NOMO-1 (cell line): ENCODE measurements around the gene SLC16A12.
"Not testable (repeated sequence)": the region's sequence is repeated elsewhere in the genome, so short reads cannot be mapped to it uniquely, and the experiment has no call there.

Source experiments
- DNase-seq, 2 experiments: peaks; one replicate each; lab custom pipeline; 2025; ENCODE audit not compliant: unreplicated experiment in 2 of 2; lab: John Stamatoyannopoulos, UW

The SLC16A12 gene

DNA sequence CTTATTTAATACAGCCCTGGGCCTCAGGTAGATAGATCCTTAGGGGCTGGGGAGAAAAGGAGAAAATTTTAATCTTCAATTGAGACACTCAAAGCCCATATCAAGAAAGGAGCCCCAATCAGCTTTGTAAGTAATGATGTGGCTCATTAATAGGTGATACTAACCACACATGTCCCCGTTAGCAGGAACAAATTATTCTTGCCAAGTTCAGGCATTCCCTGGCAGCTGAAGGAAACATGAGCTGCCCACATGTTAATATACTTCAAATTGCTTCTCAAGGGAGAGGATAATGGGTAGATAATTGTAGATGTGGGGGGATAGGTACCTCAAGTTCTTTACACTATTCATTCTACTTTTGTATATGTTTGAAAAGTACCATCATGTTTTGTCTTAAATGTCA, 106.5 kb downstream of the SLC16A12 start:
- DNase-seq: no peak

DNA sequence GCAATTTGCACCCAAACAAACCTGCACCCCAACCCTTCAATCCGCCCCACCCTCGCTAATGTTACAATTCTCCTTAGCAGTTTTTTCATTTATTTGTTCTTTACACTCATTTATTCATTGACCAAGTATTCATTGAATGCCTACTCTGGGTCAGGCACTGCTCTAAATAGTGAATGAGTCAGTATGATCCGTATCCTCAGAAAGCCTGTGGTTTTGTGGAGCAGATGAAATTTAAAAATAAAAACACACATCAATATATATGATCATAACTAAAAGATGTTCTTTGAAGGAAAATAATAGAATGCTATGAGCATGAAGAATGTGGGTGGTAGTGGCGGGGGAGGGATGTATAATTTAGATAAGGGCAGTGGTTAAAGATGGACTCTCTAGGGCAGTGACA, 107.8 kb downstream of the SLC16A12 start:
- DNase-seq: no peak

DNA sequence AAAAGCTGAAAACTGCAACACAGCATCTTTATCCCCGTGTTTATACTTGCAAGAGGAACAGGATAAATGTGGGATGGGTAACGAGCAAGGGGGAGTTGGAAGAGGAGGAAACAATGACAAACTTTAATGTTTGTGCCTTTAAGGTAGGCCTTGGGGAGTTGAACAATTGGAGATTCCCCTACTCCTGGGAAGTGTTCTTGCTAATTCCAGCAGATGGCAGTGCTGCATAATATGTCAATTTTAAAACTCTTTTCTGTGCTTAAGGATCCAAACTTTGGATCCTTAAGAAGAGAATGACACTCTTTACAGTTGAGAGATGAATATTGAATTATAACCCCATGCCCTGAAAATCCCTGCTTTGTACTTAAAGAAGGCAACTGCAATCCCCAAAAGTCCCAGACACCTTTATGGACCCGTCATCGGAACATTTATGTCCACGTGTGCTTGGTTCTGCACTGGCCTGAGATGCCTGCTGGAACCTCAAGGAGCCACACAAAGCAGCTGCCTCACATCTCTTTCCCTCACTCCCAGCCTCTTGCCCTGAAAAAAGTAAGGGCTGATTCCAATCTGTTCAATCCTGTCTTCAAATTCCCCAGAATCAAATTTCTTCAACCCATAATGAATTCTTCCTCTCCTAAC, 109.0 kb downstream of the SLC16A12 start:
- DNase-seq: peak in 1 of 2 experiments; percentile 48

DNA sequence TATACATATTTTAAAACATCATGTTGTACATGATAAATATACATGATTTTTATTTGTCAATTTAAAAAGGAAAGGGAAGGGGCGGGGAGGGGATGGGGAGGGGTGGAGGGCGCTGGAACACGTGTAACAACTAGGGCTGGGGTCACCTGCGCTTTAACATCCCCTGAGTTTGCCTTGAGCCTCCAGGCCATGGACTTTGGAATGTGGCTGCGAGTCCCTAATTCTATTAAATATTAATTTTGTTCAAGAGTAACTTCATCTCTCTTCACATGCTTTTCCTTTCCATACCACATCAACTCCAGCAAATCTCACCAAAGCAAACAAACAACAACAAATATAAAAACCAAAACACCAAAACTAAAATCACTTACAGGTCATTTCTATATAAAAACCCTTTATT, 110.4 kb downstream of the SLC16A12 start:
- no peak for DNase-seq

DNA sequence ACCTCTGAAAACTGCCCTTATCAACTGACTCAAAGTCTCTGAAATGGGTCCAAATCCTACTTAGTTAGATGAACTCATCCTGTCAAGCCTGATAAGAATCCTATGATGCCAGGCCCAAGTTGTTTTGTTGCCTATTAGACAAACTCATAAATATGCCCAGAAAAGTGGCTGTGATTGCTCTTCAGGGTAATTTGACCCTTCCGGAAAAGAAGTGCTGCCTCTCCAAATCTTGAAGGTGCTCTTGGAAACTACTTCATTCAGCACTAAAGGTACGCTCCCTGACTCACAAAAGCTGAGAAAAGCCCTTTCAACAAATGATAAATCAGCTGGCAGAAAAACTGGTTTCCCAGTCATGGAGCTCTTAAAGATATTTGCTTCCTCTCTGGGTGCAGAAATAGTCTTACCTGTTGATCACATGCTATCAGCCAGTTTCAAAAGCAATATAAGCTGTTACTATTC, 114.3 kb downstream of the SLC16A12 start:
- no peak for DNase-seq

DNA sequence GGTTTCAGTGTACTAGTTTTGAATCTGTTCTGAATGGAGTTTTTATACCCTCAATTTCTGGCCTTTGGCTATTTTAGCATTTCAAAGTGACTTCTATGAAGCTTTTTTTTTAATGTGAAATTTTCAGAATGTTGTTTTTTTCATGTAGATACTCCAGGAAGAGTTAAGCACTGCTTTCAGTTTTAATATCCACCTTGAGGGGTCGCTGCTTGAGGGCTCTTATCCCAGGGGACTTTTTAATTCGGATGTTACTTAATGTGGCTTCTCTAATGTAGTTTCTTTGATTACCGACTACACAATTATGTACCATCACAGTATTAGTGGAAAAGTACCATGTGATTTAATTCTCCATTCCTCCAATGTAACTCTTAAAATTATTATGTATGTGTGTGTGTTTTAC, 115.8 kb downstream of the SLC16A12 start:
- no peak for DNase-seq

DNA sequence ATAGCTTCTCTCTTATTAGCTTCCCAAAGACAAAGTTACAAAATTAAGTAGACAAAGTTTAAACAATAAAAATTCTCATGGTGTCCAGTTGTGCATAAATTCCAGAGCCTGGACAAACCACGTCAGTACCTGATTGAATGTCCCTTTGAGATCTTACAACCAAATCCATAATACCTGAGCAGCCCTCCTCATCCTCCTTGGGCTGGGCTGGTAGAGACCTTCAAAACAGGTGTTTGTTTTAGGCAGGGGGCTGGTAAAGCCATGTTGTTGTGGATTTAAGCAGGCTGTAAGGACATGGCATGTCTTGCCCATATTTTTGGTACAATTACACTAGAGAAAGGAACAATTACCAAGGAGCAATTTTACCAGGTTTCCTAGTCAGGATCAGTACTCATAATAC, 118.9 kb downstream of the SLC16A12 start:
- DNase-seq: no peak

DNA sequence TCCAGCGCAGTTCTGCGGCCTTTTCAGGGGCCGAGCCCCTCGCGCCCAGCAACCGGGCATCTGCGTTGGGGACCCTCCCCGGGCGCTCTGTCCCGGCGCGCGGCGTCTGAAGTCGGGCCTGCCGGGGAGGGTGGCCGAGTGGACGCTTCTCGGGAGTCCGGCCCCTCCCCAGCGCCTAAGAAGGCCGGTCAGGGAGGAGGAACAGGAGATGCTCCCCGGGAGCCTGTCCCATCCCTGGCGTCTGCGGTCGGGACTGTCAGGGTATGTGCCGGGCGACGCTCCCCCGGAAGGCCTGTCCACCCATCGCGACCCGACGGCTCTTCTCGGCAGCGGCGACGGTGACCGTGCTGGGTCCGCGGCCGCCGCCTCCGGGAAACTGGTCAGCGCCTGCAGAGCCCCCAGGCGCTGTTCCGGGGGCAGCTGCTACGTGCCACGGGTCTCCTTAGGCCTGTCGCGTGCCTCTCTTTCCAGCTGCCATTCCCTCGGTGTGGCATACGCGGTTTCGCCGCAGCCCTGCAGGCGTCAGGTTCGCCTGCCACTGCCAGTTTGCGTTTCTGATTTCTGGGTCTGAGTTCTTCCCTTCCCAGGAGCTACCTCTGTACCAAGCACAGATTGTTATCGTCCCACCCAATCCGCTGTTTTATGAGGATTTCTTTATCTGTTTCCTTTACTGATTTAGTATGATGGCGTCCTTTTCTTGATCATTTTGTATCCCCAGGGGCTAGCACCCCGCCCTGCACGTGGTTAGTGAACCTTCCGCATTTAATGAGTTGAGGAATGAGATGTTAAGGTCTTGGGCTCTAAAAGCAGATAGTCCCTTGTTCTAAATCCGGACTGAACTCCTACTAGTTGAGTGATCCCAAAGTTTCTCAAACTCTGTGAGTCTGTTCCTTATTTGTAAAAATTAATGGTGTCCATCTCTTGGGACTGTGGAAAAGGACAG, 120.2 kb downstream of the SLC16A12 start:
- no peak for DNase-seq

DNA sequence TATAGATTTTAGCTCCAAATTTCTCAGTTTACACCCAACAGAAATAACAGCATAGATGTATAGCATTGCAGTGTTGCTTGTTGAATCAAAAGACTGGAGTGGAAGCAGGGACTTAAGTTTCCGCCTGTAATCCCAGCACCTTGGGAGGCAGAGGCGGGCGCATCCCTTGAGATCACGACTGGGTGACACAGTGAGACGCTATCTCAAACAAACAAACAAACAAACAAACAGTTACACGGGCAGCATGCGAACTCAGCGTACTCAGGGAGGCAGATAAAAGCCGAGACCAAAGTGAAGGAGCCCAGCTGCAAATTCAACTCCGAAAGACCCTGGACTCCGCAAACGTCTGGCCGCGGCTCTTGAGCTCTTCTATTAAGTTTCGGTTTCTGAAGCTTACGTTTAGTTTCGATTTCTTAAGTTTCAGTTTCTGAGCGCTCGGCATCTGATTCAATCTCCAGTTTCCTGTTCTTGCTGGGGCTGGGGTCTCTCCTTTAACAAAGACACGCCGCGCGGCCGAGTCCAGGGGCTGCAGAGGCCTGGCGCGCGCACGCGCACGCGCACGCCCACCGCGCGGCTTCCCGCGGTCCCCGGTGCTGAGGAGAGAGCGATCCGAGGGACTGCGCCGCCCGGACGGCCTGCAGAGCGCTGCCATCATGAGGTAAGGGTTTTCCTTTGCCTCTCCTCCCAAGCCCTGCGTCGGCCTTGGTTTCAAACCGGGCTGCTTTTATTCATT, 121.1 kb downstream of the SLC16A12 start, which contains the start of gene IFIT5:
Gene IFIT5 (plus strand): TSS at position 423 of the 733 bp plus-strand sequence. CDS start 231 bp downstream, at position 654.
- DNase-seq: peak; percentile 77 to 78

DNA sequence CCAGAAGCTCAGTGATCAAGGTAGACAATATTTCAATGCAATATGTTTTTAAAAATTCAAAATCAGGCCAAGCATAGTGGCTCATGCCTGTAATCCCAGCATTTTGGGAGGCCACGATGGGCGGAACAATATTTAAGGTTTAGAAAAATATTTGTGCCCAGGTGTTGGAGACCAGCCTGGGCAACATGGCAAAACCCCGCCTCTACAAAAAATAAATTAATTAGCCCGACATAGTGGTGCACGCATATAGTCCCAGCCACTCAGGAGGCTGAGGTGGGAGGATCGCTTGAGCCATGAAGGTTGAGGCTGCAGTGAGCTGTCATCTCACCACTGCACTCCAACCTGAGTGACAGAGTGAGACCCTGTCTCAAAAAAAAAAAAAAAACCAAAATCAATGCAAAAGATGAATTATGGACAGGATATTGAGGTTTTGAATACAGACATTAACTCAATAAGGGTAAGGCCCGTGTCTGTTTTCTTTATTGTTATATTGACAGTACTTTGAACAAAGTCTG, 121.9 kb downstream of the SLC16A12 start:
- DNase-seq: no peak

DNA sequence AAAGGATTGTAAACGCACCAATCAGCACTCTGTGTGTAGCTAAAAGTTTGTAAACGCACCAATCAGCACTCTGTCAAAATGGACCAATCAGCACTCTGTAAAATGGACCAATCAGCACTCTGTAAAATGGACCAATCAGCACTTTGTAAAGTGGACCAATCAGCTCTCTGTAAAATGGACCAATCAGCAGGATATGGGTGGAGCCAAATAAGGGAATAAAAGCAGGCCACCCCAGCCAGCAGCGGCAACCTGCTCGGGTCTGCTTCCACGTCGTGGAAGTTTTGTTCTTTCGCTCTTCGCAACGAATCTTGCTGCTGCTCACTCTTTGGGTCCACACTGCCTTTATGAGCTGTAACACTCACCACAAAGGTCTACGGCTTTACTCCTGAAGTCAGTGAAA, 123.1 kb downstream of the SLC16A12 start:
- not testable (repeated sequence) for DNase-seq

DNA sequence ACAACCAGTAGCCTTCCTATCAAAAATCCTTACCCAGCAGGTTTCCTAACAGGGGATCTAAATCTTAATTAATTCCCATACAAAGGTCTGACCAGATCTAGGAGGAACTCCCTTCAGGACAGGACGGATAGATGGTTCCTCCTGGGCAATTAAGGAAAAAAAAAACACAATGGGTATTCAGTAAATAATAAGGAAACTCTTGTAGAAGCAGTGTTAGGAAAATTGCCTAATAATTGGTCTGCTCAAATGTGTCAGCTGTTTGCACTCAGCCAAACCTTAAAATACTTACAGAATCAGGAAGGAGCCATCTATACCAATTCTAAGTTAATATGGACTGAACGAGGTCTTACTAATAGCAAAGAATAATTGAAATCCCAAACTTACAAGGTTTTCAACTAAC, 124.3 kb downstream of the SLC16A12 start:
- not testable (repeated sequence) for DNase-seq

DNA sequence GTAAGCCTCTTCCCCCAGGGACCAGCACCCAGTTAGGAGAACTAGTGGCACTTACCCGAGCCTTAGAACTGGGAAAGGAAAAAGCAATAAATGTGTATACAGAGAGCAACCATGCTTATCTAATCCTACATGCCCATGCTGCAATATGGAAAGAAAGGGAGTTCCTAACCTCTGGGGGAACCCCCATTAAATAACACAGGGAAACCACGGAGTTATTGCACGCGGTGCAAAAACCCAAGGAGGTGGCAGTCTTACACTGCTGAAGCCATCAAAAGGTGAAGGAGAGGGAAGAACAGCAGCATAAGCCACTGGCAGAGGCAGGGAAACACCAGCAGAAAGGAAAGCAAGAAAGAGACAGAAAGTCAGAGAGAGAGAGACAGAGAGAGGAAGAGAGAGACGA, 124.8 kb downstream of the SLC16A12 start:
- not testable (repeated sequence) for DNase-seq

DNA sequence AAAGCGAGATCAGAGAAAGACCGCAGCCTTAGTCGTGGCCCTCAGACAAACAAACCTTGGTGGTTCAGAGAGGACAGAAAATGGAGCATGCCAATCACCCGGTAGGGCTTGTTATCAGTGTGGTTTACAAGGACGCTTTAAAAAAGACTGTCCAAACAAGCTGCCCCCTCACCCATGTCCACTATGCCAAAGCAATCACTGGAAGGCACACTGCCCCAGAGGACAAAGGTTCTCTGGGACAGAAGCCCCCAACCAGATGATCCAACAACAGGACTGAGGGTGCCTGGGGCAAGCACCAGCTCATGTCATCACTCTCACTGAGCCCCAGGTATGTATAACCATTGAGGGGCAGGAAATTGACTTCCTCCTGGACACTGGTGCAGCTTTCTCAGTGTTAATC, 126.1 kb downstream of the SLC16A12 start:
- DNase-seq: not testable (repeated sequence)

DNA sequence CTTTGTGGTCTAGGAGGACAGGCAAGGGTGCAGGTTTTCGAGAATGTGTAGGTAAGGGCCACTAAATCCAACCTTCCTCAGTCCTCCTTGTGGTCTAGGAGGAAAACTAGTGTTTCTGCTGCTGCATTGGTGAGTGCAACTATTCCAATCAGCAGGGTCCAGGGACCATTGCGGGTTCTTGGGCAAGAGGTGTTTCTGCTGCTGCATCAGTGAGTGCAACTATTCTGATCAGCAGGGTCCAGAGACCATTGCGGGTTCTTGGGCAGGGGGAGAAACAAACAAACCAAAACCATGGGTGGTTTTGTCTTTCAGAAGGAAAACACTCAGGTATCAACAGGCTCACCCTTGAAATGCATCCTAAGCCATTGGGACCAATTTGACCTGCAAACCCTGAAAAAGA, 127.6 kb downstream of the SLC16A12 start:
- DNase-seq: not testable (repeated sequence)

DNA sequence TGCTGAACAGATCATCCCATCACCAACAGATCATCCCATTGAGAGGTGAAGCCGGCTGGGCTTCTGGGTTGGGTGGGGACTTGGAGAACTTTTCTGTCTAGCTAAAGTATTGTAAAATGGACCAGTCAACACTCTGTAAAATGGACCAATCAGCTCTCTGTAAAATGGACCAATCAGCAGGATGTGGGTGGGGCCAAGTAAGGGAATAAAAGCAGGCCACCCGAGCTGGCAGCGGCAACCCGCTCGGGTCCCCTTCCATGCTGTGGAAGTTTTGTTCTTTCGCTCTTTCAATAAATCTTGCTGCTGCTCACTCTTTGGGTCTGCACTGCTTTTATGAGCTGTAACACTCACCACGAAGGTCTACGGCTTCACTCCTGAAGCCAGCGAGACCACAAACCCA, 129.2 kb downstream of the SLC16A12 start:
- not testable (repeated sequence) for DNase-seq

DNA sequence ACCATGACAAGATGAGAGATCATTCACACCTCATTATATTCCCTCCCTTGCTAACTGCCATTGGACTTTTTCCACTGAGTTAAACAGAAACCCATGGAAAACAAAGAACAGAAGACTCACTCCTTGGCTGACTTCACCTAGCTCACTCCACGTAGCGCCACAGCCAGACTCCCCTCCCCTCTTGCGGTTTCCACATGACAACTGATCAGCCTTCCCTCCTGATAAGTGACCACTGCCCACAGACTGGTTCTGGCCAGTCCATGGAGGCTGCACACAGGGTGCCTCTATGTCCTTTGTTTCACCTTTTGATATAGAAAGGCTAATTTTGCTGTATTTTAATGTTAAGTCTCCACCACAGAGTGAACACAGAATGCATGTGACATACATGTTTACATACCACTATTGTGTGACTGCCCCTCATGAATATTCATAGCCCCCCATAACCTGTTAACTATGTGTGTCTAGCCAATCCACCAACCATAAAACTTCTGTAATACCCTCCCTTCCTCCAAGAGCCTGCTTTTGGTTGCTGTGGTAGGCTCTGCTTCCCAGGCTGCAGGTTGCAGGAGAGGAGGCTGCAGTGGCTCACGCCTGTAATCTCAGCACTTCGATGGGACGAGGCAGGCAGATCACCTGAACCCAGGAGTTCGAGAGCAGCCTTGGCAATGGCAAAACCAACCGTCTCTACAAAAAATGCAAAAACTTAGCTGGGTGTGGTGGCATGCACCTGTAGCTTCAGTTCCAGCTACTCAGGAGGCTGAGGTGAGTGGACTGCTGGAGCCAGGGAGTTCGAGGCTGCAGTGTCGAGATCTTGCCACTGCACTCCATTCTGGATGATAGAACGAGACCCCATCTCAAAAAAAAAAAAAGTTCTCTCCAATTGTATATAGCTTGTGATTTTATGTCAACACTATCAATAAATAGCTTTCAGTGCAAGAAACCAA, 131.0 kb downstream of the SLC16A12 start:
- no peak for DNase-seq

DNA sequence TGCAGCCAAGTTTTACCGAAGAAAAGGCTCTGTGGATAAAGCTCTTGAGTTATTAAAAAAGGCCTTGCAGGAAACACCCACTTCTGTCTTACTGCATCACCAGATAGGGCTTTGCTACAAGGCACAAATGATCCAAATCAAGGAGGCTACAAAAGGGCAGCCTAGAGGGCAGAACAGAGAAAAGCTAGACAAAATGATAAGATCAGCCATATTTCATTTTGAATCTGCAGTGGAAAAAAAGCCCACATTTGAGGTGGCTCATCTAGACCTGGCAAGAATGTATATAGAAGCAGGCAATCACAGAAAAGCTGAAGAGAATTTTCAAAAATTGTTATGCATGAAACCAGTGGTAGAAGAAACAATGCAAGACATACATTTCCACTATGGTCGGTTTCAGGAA, 132.4 kb downstream of the SLC16A12 start:
- DNase-seq: no peak

DNA sequence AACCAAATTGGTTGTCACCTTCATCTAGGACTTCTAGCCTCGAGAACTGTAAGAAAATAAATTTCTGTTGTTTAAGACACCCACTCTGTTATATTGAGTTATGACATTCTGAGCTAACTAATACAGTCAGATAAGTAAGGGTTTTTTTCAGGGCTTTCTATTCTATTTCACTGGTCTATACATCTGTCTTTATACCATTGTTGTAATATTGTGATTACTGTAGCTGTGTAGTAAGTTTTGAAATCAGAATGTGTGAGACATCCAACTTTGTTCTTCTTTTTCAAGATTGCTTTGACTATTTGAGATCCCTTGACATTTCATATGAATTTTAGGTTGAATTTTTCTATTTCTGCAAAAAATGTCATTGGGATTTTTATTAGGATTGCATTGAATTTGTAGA, 135.4 kb downstream of the SLC16A12 start:
- no peak for DNase-seq
